ENCODE measurements around the gene PRKCQ.

GRCh38 chr10:6591668-6592067, 11.6 kb upstream of the PRKCQ start:
- TF ChIP-seq REST (IDR thresholded peaks at IDR 0.05; ENCODE audit: insufficient replicate concordance, low read depth) (no peak), POLR2AphosphoS5 (IDR thresholded peaks at IDR 0.05; ENCODE audit: low read depth) (no peak), CTCF (IDR thresholded peaks at IDR 0.05; ENCODE audit: insufficient read depth, low read length) (no peak), GABPA (IDR thresholded peaks at IDR 0.05; ENCODE audit: low read depth) (no peak)

Data from HL-60 (cell line).